Neural cell (in vitro differentiated cells): ENCODE measurements around the gene TMEM131.

Experiments
- POLR2AphosphoS5 ChIP-seq: IDR thresholded peaks from 2 replicates; pipeline ENCODE4 v1.6.1; 2012
- RAD21 ChIP-seq: fragments of 450-650 bp; conservative IDR thresholded peaks from 2 replicates; pipeline ENCODE4 v1.6.1; 2014; ENCODE audit warnings: antibody characterized with exemption, mild to moderate bottlenecking, moderate library complexity

DNA sequence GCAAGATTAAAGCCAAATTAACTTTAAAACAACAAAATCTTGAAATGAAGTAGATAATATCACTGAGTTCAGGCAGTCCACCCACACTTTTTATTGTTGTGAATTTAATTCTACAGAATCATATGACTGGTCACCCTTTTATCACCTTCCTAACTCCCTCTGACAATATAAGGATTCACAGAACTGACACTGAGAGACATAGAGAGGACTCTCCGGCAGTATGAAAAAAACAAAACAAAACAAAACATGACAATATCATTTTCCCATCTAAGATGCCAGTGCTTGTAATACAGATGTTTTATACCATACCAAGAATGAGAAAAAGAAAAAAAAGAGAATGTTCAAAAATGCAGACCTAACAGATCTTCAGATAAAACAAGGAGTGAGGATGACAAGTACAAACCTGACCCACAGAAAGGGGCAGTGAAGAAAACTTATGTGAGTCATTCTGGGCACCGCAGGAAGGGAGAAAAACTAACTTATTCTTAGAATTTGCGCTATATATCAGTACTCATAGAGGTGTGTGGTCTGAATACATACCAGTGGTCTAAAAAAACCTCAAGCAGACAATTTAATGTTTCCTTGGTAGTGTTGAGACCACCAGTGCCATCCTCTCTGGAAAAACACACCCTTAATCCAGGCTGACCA is 145.7 kb downstream of the TMEM131 start:
- TF ChIP-seq POLR2AphosphoS5 (no peak), RAD21 (no peak)
